ELF-1 (cell line): ENCODE results near the gene IFI30.

ENCODE experiments used
- DNase-seq: peaks from one replicate; pipeline ENCODE4 v3.0.0-alpha.2; 2016; ENCODE audit warnings: low read depth, low spot score

IFI30 gene

GRCh38 chr19:18224525-18225354, 51.1 kb downstream of the IFI30 start:
- DNase-seq = peak; percentile 99

DNA sequence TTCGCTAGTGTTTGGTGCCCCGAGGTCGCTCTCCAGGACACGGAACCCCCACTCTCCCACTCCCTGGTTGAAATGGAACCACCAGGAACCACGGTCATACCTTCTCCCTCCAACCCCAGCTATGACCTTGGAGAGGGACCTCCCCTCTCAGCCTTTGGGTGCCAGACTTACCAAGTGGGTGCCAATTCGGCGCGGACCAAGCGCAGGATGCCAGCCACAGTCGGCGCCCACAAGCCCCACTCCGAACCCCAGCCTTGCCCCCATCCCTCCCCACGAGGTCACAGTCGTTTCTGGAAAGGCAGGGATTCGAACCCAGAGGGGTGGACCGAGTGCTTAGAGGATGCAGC, 51.7 kb downstream of the IFI30 start:
- DNase-seq = no peak

- peak; percentile 46 for DNase-seq
Observed at GRCh38 chr19:18225702-18226468, 52.3 kb downstream of the IFI30 start, which contains the start of gene PDE4C. Gene PDE4C (minus strand): TSS chr19:18226438. CDS start chr19:18226415, 23 bp downstream.

DNA sequence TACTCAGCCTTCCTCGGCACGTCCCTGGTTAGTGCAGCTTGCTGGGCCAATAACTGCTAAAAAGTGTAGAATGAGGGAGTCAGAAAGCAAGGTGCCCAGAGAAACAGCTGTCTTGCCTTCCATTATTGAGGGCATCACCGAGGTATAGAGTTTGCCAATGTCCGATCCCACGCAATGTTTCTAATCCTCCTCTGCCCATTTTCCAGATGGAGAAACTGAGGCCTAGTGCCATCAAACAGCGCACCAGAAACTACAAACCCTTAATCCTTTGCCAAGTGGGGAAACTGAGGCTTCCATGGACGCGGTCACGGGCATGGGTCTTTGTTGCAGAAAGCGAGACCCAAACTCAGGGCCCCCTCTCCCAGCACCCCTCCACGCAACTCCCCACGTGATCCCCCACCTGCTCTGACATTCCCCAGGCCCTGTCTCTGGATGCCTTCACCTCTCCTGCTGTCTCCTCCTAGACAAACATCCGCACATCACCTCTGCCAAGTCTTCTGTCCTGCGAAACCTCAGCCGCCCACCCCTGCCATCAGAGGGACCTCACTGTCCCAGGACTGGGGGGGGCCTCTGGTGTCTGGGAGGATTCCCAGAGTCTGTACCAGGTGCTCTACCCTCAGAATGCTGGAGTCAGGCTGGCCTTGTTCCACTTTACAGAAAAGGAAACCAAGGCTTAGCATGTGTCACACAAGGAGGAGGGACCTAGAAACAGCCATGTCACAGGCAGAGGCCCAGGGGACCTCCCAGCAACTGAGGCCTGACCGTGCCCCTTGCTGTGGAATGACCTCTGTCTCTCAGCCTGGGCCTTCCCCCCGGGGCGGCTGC, 53.6 kb downstream of the IFI30 start:
- no peak for DNase-seq
